BJ (cell line): ENCODE data around the gene C20orf202. TPM values are rescaled to one million over a fixed set of nuclear protein-coding genes. Genes with fewer than 3 reads are reported as not detected.

Source experiments
- CTCF ChIA-PET: fragments of 350-600 bp; formaldehyde crosslinking; extraction: SDS; loops from one replicate; lab custom pipeline; 2021; ENCODE audit warnings: antibody characterized with exemption, inconsistent platforms; lab: Yijun Ruan, JAX
- POLR2A ChIA-PET: fragments of 300-600 bp; sonication (Branson Sonifier 250); formaldehyde crosslinking; extraction: SDS; loops from one replicate; lab custom pipeline; 2021; ENCODE audit warnings: antibody characterized with exemption; lab: Charles Lee
- DNase-seq: peaks from one replicate; pipeline ENCODE4 v3.0.0-alpha.2; 2011; ENCODE audit warnings: low read depth
- H3K27me3 ChIP-seq: 2 replicates; pipeline ENCODE4 v1.6.0; 2011; ENCODE audit warnings: low read length; ENCODE audit not compliant: control insufficient read depth, insufficient read depth
- H3K36me3 ChIP-seq: 2 replicates; pipeline ENCODE4 v1.5.1; 2011; ENCODE audit warnings: low read length; ENCODE audit not compliant: control insufficient read depth, insufficient read depth
- H3K4me3 ChIP-seq: 2 replicates; pipeline ENCODE4 v1.5.1; 2011; ENCODE audit warnings: low read depth, mild to moderate bottlenecking, control low read depth, low read length
- polyA plus RNA-seq: library from polyadenylated mRNA; depleted of rRNA; stranded (reverse); fragments of >200 nt; gene quantifications from 2 replicates; pipeline ENCODE4 v1.2.3, GENCODE V29; 2011
- TF ChIP-seq, protein P1 (sequence below): IDR thresholded peaks from 2 replicates; pipeline ENCODE4 v1.5.1; 2011; ENCODE audit warnings: low read depth, mild to moderate bottlenecking, control low read depth, inconsistent platforms, low read length, moderate library complexity; ENCODE audit not compliant: insufficient read depth

Gene C20orf202
- polyA plus RNA-seq, 1 experiment = not detected

DNA sequence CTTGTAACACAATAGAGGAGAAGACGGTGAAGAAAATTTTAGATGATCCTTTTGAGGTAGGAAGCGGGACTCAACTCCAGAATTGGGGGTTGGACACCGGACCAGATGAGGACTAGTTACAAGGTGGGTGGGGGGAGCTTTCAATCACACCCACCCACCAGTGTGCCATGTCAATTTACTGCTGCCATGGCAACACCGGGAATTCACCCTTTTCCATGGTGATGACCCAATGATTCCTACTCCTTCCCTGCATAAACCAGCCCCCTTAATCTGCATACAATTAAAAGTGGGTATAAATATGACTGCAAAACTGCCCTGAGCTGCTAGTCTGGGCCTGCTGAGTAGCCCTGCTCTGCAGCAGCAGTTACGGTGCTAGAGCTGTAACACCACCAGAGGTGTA, 37.3 kb downstream of the C20orf202 start:
- Histone ChIP-seq H3K27me3 (peaks cover 4% of the 10 kb centered on the region; the same call in 1 of the 2 replicates), H3K4me3 (no peak overlapping the region), H3K36me3 (no peaks in the 10 kb centered on the region)
- TF ChIP-seq, protein P1, sequence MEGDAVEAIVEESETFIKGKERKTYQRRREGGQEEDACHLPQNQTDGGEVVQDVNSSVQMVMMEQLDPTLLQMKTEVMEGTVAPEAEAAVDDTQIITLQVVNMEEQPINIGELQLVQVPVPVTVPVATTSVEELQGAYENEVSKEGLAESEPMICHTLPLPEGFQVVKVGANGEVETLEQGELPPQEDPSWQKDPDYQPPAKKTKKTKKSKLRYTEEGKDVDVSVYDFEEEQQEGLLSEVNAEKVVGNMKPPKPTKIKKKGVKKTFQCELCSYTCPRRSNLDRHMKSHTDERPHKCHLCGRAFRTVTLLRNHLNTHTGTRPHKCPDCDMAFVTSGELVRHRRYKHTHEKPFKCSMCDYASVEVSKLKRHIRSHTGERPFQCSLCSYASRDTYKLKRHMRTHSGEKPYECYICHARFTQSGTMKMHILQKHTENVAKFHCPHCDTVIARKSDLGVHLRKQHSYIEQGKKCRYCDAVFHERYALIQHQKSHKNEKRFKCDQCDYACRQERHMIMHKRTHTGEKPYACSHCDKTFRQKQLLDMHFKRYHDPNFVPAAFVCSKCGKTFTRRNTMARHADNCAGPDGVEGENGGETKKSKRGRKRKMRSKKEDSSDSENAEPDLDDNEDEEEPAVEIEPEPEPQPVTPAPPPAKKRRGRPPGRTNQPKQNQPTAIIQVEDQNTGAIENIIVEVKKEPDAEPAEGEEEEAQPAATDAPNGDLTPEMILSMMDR = no peak
- CTCF ChIA-PET = no interaction called here
- DNase-seq = no peak
- POLR2A ChIA-PET = no interaction called here

DNA sequence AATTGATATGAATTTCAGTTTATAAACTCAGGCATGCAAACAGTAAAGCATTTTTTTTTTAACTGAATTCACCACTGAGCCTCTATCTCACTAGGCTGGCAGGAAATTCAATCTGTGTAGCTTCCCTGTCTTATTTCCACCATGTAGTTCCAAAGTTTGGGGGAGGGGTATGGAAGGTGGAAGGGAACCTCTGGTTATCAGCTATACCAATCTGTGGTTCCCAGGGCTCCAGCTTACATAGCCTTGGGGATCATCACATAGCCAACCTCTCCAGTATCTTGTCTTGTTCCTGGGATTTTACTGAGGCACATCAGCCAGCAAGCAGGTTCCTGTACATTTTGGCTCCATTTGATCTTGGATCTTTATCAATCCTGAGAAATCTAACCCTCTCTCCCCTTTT, 38.2 kb downstream of the C20orf202 start:
- TF ChIP-seq, protein P1 = no peak
- H3K27me3 ChIP-seq = peaks cover 2% of the 10 kb centered on the region; the same call in 1 of the 2 replicates
- ChIA-PET POLR2A (no interaction called here), CTCF (no interaction called here)
- no peak for DNase-seq
- H3K4me3 ChIP-seq = no peak overlapping the region
- H3K36me3 ChIP-seq = no peaks in the 10 kb centered on the region

DNA sequence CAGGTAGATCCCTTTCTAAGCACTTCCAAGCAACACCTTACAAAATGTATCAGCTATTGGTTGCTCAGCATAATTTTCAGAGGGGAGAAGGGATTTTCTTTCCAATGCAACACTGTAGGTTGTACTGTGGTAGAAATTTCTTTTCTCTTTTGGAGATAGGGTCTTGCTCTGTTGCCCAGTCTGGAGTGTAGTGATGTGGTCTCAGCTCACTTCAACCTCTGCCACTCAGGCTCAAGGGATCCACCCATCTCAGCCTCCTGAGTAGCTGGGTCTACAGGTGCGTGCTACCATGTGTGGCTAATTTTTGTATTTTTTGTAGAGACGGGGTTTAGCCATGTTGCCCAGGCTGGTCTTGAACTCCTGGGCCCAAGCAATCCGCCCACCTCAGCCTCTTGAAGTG, 38.8 kb downstream of the C20orf202 start:
- TF ChIP-seq, protein P1 = no peak
- Histone ChIP-seq H3K27me3 (0 out of 2 replicates have a peak, but pooled peaks cover under 1% of the 10 kb centered on the region), H3K4me3 (no peak overlapping the region), H3K36me3 (no peaks in the 10 kb centered on the region)
- POLR2A ChIA-PET = interaction anchor here (0.7 kb wide), 1 partner anchor 81 kb away, joined by 3 read pairs; no protein-coding TSS in a partner anchor
- CTCF ChIA-PET = no interaction called here
- DNase-seq = no peak

DNA sequence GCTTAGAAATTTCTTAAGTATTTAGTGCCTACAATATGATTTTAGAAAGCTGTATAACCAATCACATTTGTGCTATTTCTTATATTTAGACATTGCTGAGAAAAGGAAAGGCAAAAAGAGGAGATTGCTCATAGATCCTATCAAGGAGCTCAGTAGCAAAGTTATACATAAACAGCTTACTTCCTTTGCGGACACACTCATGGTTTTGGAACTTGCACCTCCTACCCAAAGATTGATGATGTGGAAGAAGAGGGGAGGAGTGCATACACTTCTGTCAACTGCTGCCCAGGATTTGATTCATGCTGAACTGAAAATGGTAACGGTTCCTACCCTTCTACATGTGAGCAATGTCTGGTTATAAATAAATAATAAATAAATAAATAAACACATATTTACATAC, 39.3 kb downstream of the C20orf202 start:
- Histone ChIP-seq H3K27me3 (no peaks in the 10 kb centered on the region), H3K36me3 (no peaks in the 10 kb centered on the region), H3K4me3 (no peak overlapping the region)
- DNase-seq = peak; percentile 68
- ChIA-PET POLR2A (interaction anchor here (0.7 kb wide), 1 partner anchor 81 kb away, joined by 3 read pairs; no protein-coding TSS in a partner anchor), CTCF (no interaction called here)
- TF ChIP-seq, protein P1 = no peak

DNA sequence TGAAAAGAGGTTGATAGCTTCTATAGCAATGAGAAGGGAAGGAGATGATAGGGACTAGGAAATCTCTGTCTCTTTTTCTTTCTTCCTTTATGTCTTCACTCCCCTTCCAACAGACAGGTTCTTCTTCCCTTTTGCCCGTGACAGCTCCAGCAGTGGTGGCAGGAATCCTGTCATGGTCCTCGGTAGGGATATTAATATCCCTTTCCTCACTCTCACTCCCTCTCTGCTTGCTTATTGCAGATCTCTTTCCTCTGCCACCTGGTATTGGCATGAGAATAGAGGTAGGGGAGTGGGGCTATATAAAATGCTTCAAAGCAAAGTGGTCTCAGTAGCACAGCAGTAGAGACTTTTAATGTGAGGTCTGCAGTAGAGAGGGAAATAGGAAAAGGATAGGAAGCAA, 42.3 kb downstream of the C20orf202 start:
- Histone ChIP-seq H3K4me3 (no peak overlapping the region), H3K36me3 (no peaks in the 10 kb centered on the region), H3K27me3 (no peaks in the 10 kb centered on the region)
- DNase-seq = no peak
- ChIA-PET POLR2A (no interaction called here), CTCF (no interaction called here)
- TF ChIP-seq, protein P1 = no peak
